Measurements from ENCODE around the gene RNF44.

Gene RNF44

DNA sequence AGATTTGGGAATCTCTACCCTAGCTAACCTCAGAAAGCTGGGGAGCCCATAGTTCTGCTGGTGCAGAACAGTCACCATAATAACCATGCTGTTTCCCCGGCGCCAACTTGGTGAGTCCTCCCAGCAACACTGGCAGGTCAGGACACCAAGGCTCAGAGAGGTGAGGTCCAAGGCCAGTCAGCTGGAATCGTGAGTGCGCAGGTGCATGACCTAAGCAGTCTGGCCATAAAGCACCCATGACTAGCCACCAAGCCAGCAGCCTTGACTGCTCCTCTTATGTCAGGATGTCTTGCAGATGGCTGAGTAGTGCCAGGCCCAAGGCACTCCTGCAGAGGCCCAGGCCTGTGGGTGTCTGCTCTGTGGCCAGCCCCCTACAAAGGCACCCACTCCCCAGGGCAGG lies 2.6 kb downstream of the RNF44 start:
- DNase-seq, result no peak

GRCh38 chr5:176533894-176534611 lies 3.1 kb downstream of the RNF44 start:
- peak; percentile 34 for DNase-seq

GRCh38 chr5:176533390-176533789 lies 3.8 kb downstream of the RNF44 start:
- no peak for DNase-seq

GRCh38 chr5:176532795-176533194 lies 4.4 kb downstream of the RNF44 start:
- no peak for DNase-seq

DNA sequence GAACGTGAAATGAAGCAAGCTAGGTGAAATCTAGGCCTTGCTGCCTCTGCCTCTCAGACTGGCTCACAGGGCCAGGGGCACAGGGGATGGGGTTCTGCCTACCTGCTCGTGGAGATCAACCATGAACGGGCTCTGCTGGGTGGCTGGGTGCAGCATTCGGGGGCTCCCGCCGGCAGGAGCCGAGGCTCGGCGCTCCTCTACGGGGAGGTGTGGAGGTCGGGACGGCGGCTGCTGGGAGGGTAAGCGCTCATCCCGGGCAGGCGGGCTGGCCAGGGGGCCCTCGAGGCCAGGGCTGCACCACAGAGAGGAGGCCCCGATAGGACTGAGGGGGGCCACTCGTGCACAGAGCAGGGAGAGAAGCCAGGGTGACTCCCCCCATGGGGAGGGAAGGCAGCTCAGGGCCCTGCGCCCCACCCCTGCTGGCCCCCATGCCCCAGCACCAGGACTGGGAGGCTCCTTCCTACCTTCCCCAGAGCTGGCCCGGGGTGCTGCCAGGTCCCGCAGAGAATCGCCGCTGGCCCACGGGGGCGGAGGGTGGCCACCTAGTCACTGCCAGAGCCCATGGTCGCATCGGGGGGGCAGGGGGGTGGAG lies 5.2 kb downstream of the RNF44 start:
- no peak for DNase-seq

DNA sequence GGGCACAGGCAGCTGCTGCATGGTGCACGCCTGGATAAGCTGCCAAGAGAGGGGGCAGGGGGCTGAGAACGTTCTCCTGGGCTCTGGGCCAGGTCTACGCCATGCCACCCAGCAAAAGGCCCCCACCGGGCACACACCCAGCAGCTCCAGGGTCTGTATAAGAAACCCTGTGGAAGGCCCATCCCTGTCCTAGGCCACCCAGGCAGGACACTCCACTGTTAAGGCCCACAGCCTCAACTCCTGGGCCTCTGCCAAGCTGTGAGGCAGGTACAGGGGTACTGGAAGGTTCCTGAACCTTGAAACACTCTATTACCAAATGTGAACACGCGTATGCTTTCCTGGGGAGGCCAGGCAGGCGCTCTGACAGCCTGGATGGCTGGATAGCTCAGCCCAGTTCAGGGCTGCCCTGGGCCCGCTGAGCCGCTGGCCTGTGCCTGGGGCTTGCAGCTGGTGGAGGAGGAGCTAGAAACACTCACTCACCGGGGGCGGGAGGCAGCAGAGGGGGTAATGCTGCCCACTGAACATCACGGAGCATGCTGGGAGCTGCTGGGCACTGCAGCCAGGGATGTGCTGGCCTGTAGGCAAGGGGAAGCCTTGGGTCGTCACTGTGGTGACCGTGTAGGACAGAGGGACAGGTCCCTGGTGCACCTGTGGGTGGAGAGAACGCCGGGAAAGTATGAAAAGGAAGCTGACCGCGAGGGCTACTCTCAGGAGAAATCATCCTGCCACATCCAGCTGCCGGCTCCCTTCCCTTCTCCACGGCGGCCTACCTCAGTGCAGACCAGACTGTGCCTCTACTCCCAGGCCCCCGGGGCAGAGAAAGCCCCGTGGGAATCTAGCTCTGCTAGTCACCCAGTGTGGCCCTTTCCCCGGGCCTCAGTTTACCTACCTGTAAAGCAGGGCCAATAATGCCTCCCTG lies 6.0 kb downstream of the RNF44 start:
- DNase-seq, result peak; percentile 14

- no peak for DNase-seq
Observed at GRCh38 chr5:176530393-176530982, 6.7 kb downstream of the RNF44 start.

DNA sequence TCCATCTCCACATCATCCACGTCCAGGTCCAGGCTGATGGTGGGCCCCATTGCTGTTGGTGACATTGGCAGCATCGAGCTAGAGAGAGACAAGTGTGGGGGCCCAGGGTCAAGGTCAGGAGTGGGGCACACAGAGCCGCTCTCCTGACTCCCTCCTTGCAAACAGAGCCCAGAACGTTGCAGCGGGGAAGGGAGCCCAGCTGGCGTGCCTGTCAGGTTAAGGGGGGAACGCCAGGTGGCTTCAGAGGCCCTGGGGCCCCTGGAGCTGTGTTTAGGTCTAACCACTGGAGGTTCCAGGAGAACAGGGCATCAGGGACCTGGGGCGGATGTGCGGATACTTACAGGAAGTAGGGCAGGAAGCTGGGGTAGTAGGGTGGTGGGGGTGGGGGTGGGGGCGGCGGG lies 7.5 kb downstream of the RNF44 start:
- peak; percentile 26 for DNase-seq

DNA sequence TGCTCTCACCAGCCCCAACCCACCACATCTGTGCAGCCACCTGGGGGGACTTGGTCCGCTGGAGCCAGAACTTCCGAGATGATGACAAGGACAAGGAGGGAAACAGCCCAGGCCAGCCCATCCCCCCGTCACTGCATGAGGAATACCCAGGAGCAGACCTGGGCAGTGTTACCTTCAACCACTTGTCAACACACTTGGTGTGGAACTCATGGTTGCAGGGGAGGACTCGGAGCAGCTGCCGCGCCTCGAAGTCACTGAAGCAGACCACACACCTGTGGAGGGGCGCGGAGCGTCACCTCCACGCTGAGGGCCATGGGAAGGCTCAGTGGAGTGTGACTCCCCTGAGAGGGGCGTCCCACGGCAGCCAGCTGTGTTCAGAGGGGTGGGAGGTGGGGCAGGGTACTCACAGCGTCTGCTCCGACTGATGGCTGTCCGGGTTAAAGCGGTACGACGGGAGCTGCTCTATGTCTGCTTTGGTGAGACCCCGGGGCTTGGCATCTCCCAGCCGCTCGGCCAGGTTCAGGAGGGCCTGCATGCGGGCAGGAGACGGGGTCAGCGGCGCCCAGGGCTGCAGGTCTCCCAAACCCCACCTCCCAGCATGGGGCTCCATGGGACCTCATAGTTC lies 8.0 kb downstream of the RNF44 start:
- DNase-seq, result no peak

DNA sequence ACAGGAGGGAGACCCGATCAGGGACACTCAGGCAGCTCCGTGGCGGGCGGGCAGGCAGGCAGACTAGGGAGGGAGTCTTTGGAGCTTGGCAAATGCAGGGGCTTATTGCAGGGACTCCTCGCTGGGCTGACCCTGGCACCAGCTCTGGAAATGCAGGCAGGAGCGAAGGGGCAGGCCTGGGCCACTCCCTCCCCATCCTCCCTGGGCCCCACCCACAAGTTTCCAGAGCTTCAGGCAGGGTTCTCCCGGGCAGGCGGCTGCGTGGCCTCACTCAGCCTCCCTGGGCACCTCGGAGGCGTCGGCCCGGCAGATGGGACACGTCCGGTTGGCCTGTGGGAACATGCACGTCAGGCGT lies 8.5 kb downstream of the RNF44 start:
- DNase-seq, result no peak

- DNase-seq, result no peak
Observed at GRCh38 chr5:176528301-176528700, 8.9 kb downstream of the RNF44 start.

GRCh38 chr5:176527246-176528222 lies 9.7 kb downstream of the RNF44 start:
- DNase-seq, result no peak

- no peak for DNase-seq
Observed at GRCh38 chr5:176526462-176526861, 10.7 kb downstream of the RNF44 start.

GRCh38 chr5:176525677-176526076 lies 11.5 kb downstream of the RNF44 start:
- DNase-seq, result no peak

DNA sequence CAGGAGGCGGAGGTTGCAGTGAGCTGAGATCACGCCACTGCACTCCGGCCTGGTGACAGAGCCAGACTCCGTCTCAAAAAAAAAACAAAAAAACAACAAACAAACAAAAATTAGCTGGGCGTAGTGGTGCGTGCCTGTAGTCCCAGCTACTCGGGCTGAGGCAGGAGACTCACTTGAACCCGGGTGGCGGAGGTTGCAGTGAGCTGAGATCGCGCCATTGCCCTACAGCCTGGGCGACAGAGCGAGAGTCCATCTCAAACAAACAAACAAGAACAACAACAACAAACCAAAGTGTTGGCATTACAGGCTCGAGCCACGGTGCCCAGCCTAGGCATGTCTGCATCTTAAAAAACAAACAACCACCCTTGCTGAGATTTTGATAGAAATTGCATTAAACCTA lies 12.2 kb downstream of the RNF44 start:
- no peak for DNase-seq

DNA sequence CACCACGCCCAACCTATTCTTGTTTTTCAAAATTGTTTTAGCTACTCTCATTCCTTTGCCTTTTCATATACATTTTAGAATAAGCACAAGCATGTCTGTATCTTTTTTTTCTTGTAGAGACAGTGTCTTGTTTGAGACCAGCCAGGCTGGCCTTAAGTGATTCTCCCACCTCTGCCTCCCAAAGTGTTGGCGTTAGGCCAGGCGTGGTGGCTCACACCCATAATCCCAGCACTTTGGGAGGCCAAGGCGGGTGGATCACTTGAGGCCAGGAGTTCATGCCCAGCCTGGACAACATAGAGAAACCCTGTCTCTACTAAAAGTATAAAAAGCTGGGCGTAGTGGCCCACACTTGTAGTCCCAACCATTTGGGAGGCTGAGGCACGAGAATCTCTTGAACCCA lies 13.1 kb downstream of the RNF44 start:
- DNase-seq, result no peak

GRCh38 chr5:176521699-176522263 lies 15.4 kb downstream of the RNF44 start:
- DNase-seq, result no peak

DNA sequence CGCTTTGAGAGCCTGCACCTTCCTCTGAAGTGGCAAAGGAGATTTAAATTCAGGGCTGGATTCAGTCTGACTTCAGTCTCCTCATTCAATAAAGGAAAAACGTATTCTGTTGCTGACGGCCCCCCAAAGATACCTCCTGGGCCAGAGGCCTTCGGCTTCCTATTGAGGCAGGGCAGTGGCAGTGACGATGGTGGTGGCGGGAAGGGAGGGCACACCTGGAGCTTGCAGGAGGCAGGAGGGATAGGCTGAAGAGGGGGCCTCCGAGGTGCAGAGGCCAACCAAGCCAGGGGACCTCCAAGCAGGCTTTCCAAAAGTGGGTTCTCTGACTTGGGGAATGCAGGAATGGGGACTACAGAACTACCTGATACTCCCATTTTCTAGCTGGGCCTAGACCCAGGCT lies 15.9 kb downstream of the RNF44 start:
- no peak for DNase-seq

DNA sequence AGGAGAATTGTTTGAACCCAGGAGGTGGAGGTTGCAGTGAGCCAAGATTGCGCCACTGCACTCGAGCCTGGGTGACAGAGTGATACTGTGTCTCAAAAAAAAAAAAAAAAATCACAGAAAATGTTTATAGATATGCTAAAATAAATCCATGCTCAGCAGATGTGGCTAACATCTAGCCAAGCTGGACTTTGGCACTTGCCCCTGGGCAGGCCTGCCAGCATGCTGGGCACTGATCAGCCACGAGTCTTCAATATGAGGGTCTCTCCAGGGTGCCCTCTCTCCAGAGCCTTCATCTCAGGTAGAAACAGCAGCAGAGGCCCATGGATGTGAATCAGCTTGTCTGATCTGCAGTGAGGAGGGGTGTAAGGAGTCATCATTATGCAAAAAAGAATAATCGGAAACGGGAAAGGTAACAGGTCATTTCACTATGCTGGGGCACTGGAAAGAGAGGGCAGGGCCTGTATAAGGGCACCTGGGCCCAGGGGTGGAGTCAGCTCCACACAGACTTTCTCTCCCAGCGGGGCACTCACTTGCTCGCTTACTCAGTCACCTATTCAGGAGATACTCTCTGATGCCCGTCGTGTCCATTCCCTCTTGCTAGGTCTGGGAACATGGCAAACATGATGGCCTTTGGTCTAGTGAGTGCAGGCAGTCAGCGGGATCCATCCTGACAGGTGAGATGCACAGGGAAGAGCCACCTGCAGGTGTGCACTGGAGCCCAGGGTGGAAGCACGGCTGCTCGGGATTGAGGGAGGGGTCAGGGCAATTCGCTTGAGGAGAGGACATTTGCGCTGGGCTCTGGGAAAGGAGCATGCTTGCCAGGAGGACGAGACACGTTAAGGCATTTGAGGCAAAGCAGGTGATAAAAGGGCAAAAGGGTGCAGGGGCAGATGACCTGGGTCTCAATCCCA lies 17.1 kb downstream of the RNF44 start:
- DNase-seq, result no peak

GRCh38 chr5:176517053-176517661 lies 20.0 kb downstream of the RNF44 start:
- no peak for DNase-seq

Measured in stimulated activated naive CD4-positive, alpha-beta T cell treated with Interleukin-2 at 50 U/mL for 16 hours (primary cell).